ENCODE data around the gene GSX2. TPM values are rescaled to one million over a fixed set of nuclear protein-coding genes. Genes with fewer than 3 reads are reported as not detected.

GSX2 gene
- total RNA-seq (2021; fragmentation: NEBNext Ultra II Directional; extraction: Animal tissue kit (Norgen Biotek cat#: 25700)) (not detected in 2 replicates), polyA plus RNA-seq (2011; rRNA removed) (not detected in 2 replicates), polyA minus RNA-seq (2011; rRNA and poly(A)+ RNA removed) (not detected in 2 replicates)
- not detected for polyA plus RNA-seq (2011; cell fraction: cytosol; rRNA removed)
- not detected for polyA plus RNA-seq (2011; cell fraction: nucleus; rRNA removed)
- not detected in 4 replicates for polyA plus RNA-seq (2012, experiment 1 of 2)
- polyA plus RNA-seq (2012, experiment 2 of 2): not detected
- not detected for polyA plus RNA-seq (2013, experiment 1 of 2)
- 0.09 TPM for polyA plus RNA-seq (2013, experiment 2 of 2)
- not detected for polyA minus RNA-seq (2011; cell fraction: cytosol; rRNA and poly(A)+ RNA removed)
- not detected for polyA minus RNA-seq (2011; cell fraction: nucleus; rRNA and poly(A)+ RNA removed)
- long read RNA-seq, experiment 1: 0 reads
- long read RNA-seq, experiment 2: 0 reads

DNA sequence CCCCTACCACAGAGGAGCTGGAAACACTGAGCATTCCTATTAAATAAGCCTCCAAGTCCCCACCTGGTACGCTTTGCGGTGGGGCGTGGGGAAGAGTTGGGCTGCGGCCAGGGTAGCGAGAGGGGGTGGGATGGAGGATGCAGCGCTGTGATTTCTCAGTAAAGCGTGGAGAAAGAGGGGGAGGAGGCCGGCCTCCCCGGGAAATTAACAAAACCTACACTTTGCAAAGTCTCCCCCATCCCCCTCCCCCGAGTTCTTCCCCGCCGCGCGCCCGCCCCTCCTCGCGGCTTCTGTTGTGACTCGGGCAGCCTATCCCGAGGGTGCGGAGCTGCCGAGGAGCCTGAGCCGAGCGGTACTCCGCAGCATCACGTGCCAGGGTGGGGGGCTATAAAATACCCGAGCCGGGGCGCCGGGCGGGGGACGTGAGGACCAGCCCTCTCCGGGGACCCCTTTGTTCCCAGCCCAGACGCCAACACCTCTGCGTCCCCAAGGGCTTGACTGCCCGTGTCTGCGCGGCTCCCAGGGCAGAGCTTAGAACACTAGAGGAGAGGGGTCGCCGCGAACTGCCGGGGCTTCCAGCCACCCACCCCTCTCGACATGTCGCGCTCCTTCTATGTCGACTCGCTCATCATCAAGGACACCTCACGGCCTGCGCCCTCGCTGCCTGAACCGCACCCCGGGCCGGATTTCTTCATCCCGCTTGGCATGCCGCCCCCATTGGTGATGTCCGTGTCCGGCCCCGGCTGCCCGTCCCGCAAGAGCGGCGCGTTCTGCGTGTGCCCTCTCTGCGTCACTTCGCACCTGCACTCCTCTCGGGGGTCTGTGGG lies at the start of gene GSX2:
GSX2 (plus strand) TSS at position 416 of the 827 bp plus-strand sequence; CDS start at position 598, 182 bp downstream.
- Histone ChIP-seq H4K20me1 (replicated peaks in 1 of 2; ENCODE audit: control insufficient read depth in 1 of 2, insufficient read depth in 2 of 2, low read length in 2 of 2) (peaks cover 0 to 4% of the 10 kb centered on the region in 2 experiments), H3K23ac (ENCODE audit: insufficient read length) (no peak within 1 kb of the TSS), H3K4me3 (ENCODE audit: extremely low read depth in 1 of 4, insufficient read depth in 2 of 4, low read depth in 3 of 4, low read length in 4 of 4) (peak within 1 kb of the TSS; percentile 8 to 56 (median 38); a peak in 7 of 8 replicates), H3K27ac (ENCODE audit: low read depth, low read length) (no peak within 1 kb of the TSS), H3K4me1 (replicated peaks in 1 of 4; ENCODE audit: control insufficient read depth in 3 of 4, insufficient read depth in 4 of 4, low read length in 3 of 4) (peaks cover 22 to 69% (median 32%) of the 10 kb centered on the region in 4 experiments), H3K79me1 (ENCODE audit: low read depth, low read length) (no peaks in the 10 kb centered on the region), H3K36me3 (ENCODE audit: control insufficient read depth in 2 of 4, insufficient read depth in 4 of 4, low read length in 3 of 4) (peaks cover 0 to 7% (median 0%) of the 10 kb centered on the region in 4 experiments; a peak in 1 of 8 replicates), H4K91ac (replicated peaks; ENCODE audit: insufficient read length, low read length) (no peak within 1 kb of the TSS), H3K23me2 (ENCODE audit: low read depth, low read length) (peaks cover 5% of the 10 kb centered on the region; the same call in 1 of the 2 replicates), H3K18ac (ENCODE audit: extremely low read depth, low read length) (no peak within 1 kb of the TSS; the same call in 1 of the 2 replicates), H3K9ac (replicated peaks in 1 of 4; ENCODE audit: extremely low read depth in 1 of 4, low read depth in 3 of 4, low read length in 3 of 4) (no peak within 1 kb of the TSS), H2BK15ac (ENCODE audit: low read length) (peak within 1 kb of the TSS; percentile 75; the same call in 1 of the 2 replicates), H2BK20ac (ENCODE audit: low read length) (no peak within 1 kb of the TSS; the same call in 1 of the 2 replicates), H4K5ac (ENCODE audit: insufficient read length, low read depth, low read length) (no peak within 1 kb of the TSS), H3K27me3 (replicated peaks in 1 of 4; ENCODE audit: control insufficient read depth in 3 of 4, extremely low read depth in 1 of 4, insufficient read depth in 3 of 4, low read length in 3 of 4) (peaks cover 86 to 100% (median 98%) of the 10 kb centered on the region in 4 experiments), H3K4ac (replicated peaks; ENCODE audit: insufficient read length, low read depth, low read length) (no peak within 1 kb of the TSS), H2BK120ac (replicated peaks; ENCODE audit: low read depth, low read length) (no peak within 1 kb of the TSS), H2AK5ac (ENCODE audit: low read depth, low read length) (no peak within 1 kb of the TSS), H4K8ac (ENCODE audit: extremely low read depth, insufficient read depth, low read length) (peak within 1 kb of the TSS; percentile 51), H2BK5ac (ENCODE audit: low read depth, low read length) (no peak within 1 kb of the TSS; the same call in 1 of the 2 replicates), H2BK12ac (ENCODE audit: low read depth, low read length) (peak within 1 kb of the TSS; percentile 53; the same call in 1 of the 2 replicates), H3K14ac (ENCODE audit: insufficient read length) (no peak within 1 kb of the TSS), H2AFZ (ENCODE audit: low read length) (0 out of 2 replicates have a peak within 1 kb of the TSS, but pooled peaks have one; percentile 17), H3K56ac (replicated peaks; ENCODE audit: insufficient read length, low read depth, low read length) (no peak within 1 kb of the TSS), H3K9me3 (ENCODE audit: insufficient read depth in 2 of 2, low read depth in 1 of 2, low read length in 1 of 2) (no peaks in the 10 kb centered on the region), H3K4me2 (ENCODE audit: insufficient read depth in 1 of 2, low read depth in 2 of 2, low read length in 2 of 2) (peak within 1 kb of the TSS; percentile 58 to 79), H3K79me2 (ENCODE audit: control insufficient read depth in 1 of 2, insufficient read depth in 2 of 2, low read length in 2 of 2) (no peaks in the 10 kb centered on the region)
- POLR2A ChIA-PET (ENCODE audit: partially characterized antibody): interaction anchor here (1.3 to 2.0 kb wide), 3 partner anchors 8 to 70 kb away, joined by 3 to 12 read pairs (median 4); no protein-coding TSS in a partner anchor
- 3% methylated on average over 27 of the region's 66 CpGs; no CpG with 5 or more reads in 1 of the 2 experiments for WGBS, 2 experiments (ENCODE audit: extremely low coverage in 1 of 2, insufficient coverage in 1 of 2, insufficient read length in 1 of 2, insufficient replicate concordance in 2 of 2, low coverage in 1 of 2, low lambda C conversion rate in 2 of 2, missing lambda C conversion rate in 1 of 2)
- FAIRE-seq (no peak), DNase-seq (ENCODE audit: low read depth in 1 of 2, low spot score in 2 of 2) (peak in 1 of 2 experiments; percentile 74)
- CTCF ChIA-PET (ENCODE audit: partially characterized antibody): interaction anchor here (1.2 to 2.1 kb wide), 5 partner anchors 14 to 191 kb away, joined by 3 to 9 read pairs (median 5); no protein-coding TSS in a partner anchor
- TF ChIP-seq RNF2 (IDR thresholded peaks at IDR 0.05; ENCODE audit: borderline replicate concordance, low read depth, low read length, missing control alignments, poor library complexity, severe bottlenecking): peak; percentile 56
- TF ChIP-seq, protein P1, sequence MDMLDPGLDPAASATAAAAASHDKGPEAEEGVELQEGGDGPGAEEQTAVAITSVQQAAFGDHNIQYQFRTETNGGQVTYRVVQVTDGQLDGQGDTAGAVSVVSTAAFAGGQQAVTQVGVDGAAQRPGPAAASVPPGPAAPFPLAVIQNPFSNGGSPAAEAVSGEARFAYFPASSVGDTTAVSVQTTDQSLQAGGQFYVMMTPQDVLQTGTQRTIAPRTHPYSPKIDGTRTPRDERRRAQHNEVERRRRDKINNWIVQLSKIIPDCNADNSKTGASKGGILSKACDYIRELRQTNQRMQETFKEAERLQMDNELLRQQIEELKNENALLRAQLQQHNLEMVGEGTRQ (IDR thresholded peaks at IDR 0.05; ENCODE audit: low read length): no peak
- no peak for TF ChIP-seq ZNF274 (IDR thresholded peaks at IDR 0.05; ENCODE audit: borderline replicate concordance, extremely low read depth, low read length)
- TF ChIP-seq POU5F1 (IDR thresholded peaks at IDR 0.05; ENCODE audit: low read depth, low read length): no peak

Data from H1 (cell line).